WTC11 (cell line): ENCODE data around the gene KIF2A. TPM values are rescaled to one million over a fixed set of nuclear protein-coding genes. Genes with fewer than 3 reads are reported as not detected.

Experiments
- ATAC-seq: fragments of 200-7000 bp; cut with Tn5 transposase; 2 replicates; pipeline ENCODE4 v1.10.0; 2021; ENCODE audit warnings: mild to moderate bottlenecking, moderate library complexity
- CTCF ChIA-PET: fragments of 300-600 bp; sonication (Branson Sonifier 250); formaldehyde crosslinking; loops from one replicate; lab custom pipeline; 2021; ENCODE audit warnings: antibody characterized with exemption; lab: Charles Lee
- POLR2A ChIA-PET: fragments of 350-600 bp; sonication (Branson Sonifier 250); formaldehyde crosslinking; loops from one replicate; lab custom pipeline; 2021; ENCODE audit warnings: antibody characterized with exemption; lab: Charles Lee
- DNase-seq: peaks from one replicate; pipeline ENCODE4 v3.0.0; 2021; ENCODE audit warnings: low spot score
- H3K27ac Mint-ChIP-seq: 2 replicates; pipeline ENCODE4 v1.8.0; 2021; ENCODE audit warnings: mixed read lengths
- H3K27me3 Mint-ChIP-seq: 2 replicates; pipeline ENCODE4 v1.8.0; 2021; ENCODE audit warnings: low read depth, mild to moderate bottlenecking, moderate library complexity, mixed read lengths
- H3K36me3 Mint-ChIP-seq: 2 replicates; pipeline ENCODE4 v1.8.0; 2021; ENCODE audit warnings: mixed read lengths
- H3K4me1 Mint-ChIP-seq: 2 replicates; pipeline ENCODE4 v1.8.0; 2022; ENCODE audit warnings: mixed read lengths
- H3K4me3 Mint-ChIP-seq: 2 replicates; pipeline ENCODE4 v1.8.0; 2021; ENCODE audit warnings: mild to moderate bottlenecking, moderate library complexity, mixed read lengths
- H3K9me3 Mint-ChIP-seq: 2 replicates; pipeline ENCODE4 v1.8.0; 2021; ENCODE audit warnings: mixed read lengths
- AR ChIP-seq: fragments of 250-450 bp; sonication (Bioruptor Pico); IDR thresholded peaks from 2 replicates; pipeline ENCODE4 v1.9.0; 2021; ENCODE audit warnings: mild to moderate bottlenecking
- ATF2 ChIP-seq: sonication (generic); formaldehyde crosslinking; IDR thresholded peaks from 2 replicates; pipeline ENCODE4 v1.8.1; 2022; ENCODE audit warnings: low read depth, missing genetic modification reagents, borderline replicate concordance
- ATF3 ChIP-seq: sonication (generic); formaldehyde crosslinking; conservative IDR thresholded peaks from 2 replicates; pipeline ENCODE4 v1.8.1; 2022; ENCODE audit warnings: mild to moderate bottlenecking, missing genetic modification reagents
- CBFB ChIP-seq: sonication (generic); formaldehyde crosslinking; IDR thresholded peaks from 2 replicates; pipeline ENCODE4 v1.8.1; 2022; ENCODE audit warnings: mild to moderate bottlenecking, low read depth, missing genetic modification reagents
- CREM ChIP-seq: sonication (generic); formaldehyde crosslinking; IDR thresholded peaks from 2 replicates; pipeline ENCODE4 v1.8.1; 2022; ENCODE audit warnings: mild to moderate bottlenecking, missing genetic modification reagents, moderate library complexity
- ELF4 ChIP-seq: sonication (generic); formaldehyde crosslinking; IDR thresholded peaks from 2 replicates; pipeline ENCODE4 v1.8.1; 2022; ENCODE audit warnings: low read depth, mild to moderate bottlenecking, moderate library complexity, missing genetic modification reagents
- EMX1 ChIP-seq: fragments of 250-450 bp; sonication (Bioruptor Pico); IDR thresholded peaks from 2 replicates; pipeline ENCODE4 v1.8.0; 2021; ENCODE audit warnings: mild to moderate bottlenecking
- ESRRA ChIP-seq: sonication (generic); formaldehyde crosslinking; IDR thresholded peaks from 2 replicates; pipeline ENCODE4 v1.8.1; 2022; ENCODE audit warnings: mild to moderate bottlenecking, missing genetic modification reagents, borderline replicate concordance
- ETV6 ChIP-seq: sonication (generic); formaldehyde crosslinking; IDR thresholded peaks from 2 replicates; pipeline ENCODE4 v1.8.1; 2022; ENCODE audit warnings: mild to moderate bottlenecking, missing genetic modification reagents
- FOXK1 ChIP-seq: sonication (generic); formaldehyde crosslinking; IDR thresholded peaks from 2 replicates; pipeline ENCODE4 v1.8.0; 2022; ENCODE audit warnings: mild to moderate bottlenecking, moderate library complexity, missing genetic modification reagents
- GRHL2 ChIP-seq: fragments of 250-450 bp; sonication (Bioruptor Pico); IDR thresholded peaks from 2 replicates; pipeline ENCODE4 v1.8.0; 2022; ENCODE audit warnings: mild to moderate bottlenecking, moderate library complexity; ENCODE audit not compliant: insufficient replicate concordance, severe bottlenecking
- KAT7 ChIP-seq: sonication (generic); formaldehyde crosslinking; IDR thresholded peaks from 2 replicates; pipeline ENCODE4 v1.8.1; 2023; ENCODE audit warnings: missing genetic modification reagents, mild to moderate bottlenecking, borderline replicate concordance
- MLX ChIP-seq: sonication (generic); formaldehyde crosslinking; IDR thresholded peaks from 2 replicates; pipeline ENCODE4 v1.8.1; 2023; ENCODE audit warnings: mild to moderate bottlenecking, missing genetic modification reagents, moderate library complexity
- NFE2L1 ChIP-seq: sonication (generic); formaldehyde crosslinking; IDR thresholded peaks from 2 replicates; pipeline ENCODE4 v1.8.1; 2023; ENCODE audit warnings: missing genetic modification reagents
- NR1H2 ChIP-seq: sonication (generic); formaldehyde crosslinking; IDR thresholded peaks from 2 replicates; pipeline ENCODE4 v1.9.0; 2021; ENCODE audit warnings: mild to moderate bottlenecking, moderate library complexity, missing genetic modification reagents
- RORB ChIP-seq: fragments of 250-450 bp; sonication (Bioruptor Pico); IDR thresholded peaks from 2 replicates; pipeline ENCODE4 v1.9.0; 2021; ENCODE audit warnings: mild to moderate bottlenecking
- SMAD4 ChIP-seq: sonication (generic); formaldehyde crosslinking; IDR thresholded peaks from 2 replicates; pipeline ENCODE4 v1.8.0; 2022; ENCODE audit warnings: mild to moderate bottlenecking, missing genetic modification reagents
- TP53 ChIP-seq: sonication (generic); formaldehyde crosslinking; IDR thresholded peaks from 2 replicates; pipeline ENCODE4 v1.8.1; 2023; ENCODE audit warnings: mild to moderate bottlenecking, missing genetic modification reagents
- ZBTB21 ChIP-seq: sonication (generic); formaldehyde crosslinking; IDR thresholded peaks from 2 replicates; pipeline ENCODE4 v1.8.1; 2023; ENCODE audit warnings: mild to moderate bottlenecking, missing genetic modification reagents, borderline replicate concordance
- ZNF138 ChIP-seq: sonication (generic); formaldehyde crosslinking; conservative IDR thresholded peaks from 2 replicates; pipeline ENCODE4 v1.8.1; 2022; ENCODE audit warnings: mild to moderate bottlenecking, moderate library complexity, missing genetic modification reagents
- ZNF232 ChIP-seq: sonication (generic); formaldehyde crosslinking; IDR thresholded peaks from 2 replicates; pipeline ENCODE4 v1.8.0; 2022; ENCODE audit warnings: mild to moderate bottlenecking, missing genetic modification reagents
- ZNF263 ChIP-seq: sonication (generic); formaldehyde crosslinking; IDR thresholded peaks from 2 replicates; pipeline ENCODE4 v1.8.1; 2022; ENCODE audit warnings: low read depth, mild to moderate bottlenecking, moderate library complexity, missing genetic modification reagents
- ZNF396 ChIP-seq: fragments of 250-450 bp; sonication (Bioruptor Pico); IDR thresholded peaks from 2 replicates; pipeline ENCODE4 v1.8.0; 2021; ENCODE audit warnings: mild to moderate bottlenecking, moderate library complexity, borderline replicate concordance
- total RNA-seq: library from RNA; stranded (reverse); gene quantifications from 3 replicates; pipeline ENCODE4 v1.2.3, GENCODE V29; 2021
- TF ChIP-seq, protein P1 (sequence below): fragments of 250-450 bp; sonication (Bioruptor Pico); IDR thresholded peaks from 2 replicates; pipeline ENCODE4 v1.9.0; 2021; ENCODE audit warnings: moderate library complexity, mild to moderate bottlenecking, inconsistent platforms, borderline replicate concordance
- TF ChIP-seq, protein P2 (sequence below): sonication (generic); formaldehyde crosslinking; IDR thresholded peaks from 2 replicates; pipeline ENCODE4 v1.8.1; 2022; ENCODE audit warnings: mild to moderate bottlenecking, moderate library complexity, missing genetic modification reagents
- TF ChIP-seq, protein P3 (sequence below): sonication (generic); formaldehyde crosslinking; conservative IDR thresholded peaks from 2 replicates; pipeline ENCODE4 v1.8.1; 2023; ENCODE audit warnings: mild to moderate bottlenecking, low read depth, missing genetic modification reagents, moderate library complexity

KIF2A gene
- total RNA-seq, 1 experiment from 2014 or later, result 77.8 TPM

DNA sequence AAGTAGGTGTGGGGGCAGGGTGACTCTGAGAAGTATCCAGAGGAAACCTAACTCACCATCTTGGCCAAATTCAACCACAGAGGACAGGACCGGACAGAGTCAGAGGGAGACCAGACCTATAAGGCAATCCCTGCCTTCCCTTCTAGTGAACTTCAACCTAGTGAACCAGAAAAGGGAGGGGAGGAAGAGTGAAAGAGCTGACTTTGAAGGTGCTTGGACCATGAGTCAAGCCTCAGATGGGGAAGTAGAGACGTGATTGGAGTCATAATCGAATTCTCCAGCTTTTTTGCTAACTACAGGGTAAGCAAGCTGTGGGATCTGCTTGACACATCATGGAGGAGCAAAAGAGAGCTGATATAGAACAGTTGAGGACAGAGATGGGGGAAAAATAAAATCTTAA lies 18.8 kb upstream of the KIF2A start:
- ChIA-PET POLR2A (no interaction called here), CTCF (no interaction called here)
- Mint-ChIP-seq H3K4me3 (no peak overlapping the region), H3K36me3 (peaks cover 19% of the 10 kb centered on the region), H3K4me1 (peaks cover 2% of the 10 kb centered on the region; the same call in 1 of the 2 replicates), H3K9me3 (peaks cover 44% of the 10 kb centered on the region), H3K27ac (no peak overlapping the region), H3K27me3 (peaks cover 12% of the 10 kb centered on the region)
- TF ChIP-seq TP53 (CRISPR knock-in tag) (no peak), NR1H2 (CRISPR knock-in tag) (no peak), ESRRA (CRISPR knock-in tag) (no peak), ZNF138 (no peak), GRHL2 (CRISPR knock-in tag) (no peak), ETV6 (CRISPR knock-in tag) (no peak), ZBTB21 (no peak), RORB (CRISPR knock-in tag) (no peak), ZNF396 (no peak), NFE2L1 (CRISPR knock-in tag) (no peak), ZNF232 (CRISPR knock-in tag) (no peak), MLX (CRISPR knock-in tag) (no peak), ELF4 (CRISPR knock-in tag) (no peak), ATF2 (CRISPR knock-in tag) (no peak)
- TF ChIP-seq, protein P1, sequence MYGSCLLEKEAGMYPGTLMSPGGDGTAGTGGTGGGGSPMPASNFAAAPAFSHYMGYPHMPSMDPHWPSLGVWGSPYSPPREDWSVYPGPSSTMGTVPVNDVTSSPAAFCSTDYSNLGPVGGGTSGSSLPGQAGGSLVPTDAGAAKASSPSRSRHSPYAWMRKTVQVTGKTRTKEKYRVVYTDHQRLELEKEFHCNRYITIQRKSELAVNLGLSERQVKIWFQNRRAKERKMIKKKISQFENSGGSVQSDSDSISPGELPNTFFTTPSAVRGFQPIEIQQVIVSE (CRISPR knock-in tag), result no peak
- DNase-seq (no peak), ATAC-seq (no peak)

- ATAC-seq (no peak), DNase-seq (no peak)
- Mint-ChIP-seq H3K27me3 (peaks cover 20% of the 10 kb centered on the region), H3K4me3 (no peak overlapping the region), H3K27ac (no peak overlapping the region), H3K9me3 (peaks cover 52% of the 10 kb centered on the region), H3K4me1 (peaks cover 2% of the 10 kb centered on the region; the same call in 1 of the 2 replicates), H3K36me3 (peaks cover 19% of the 10 kb centered on the region)
- ChIA-PET POLR2A (no interaction called here), CTCF (interaction anchor here (1.1 kb wide), 1 partner anchor 520 kb away, joined by 3 read pairs; no protein-coding TSS in a partner anchor)
- TF ChIP-seq ETV6 (CRISPR knock-in tag), result no peak
- no peak for TF ChIP-seq SMAD4 (CRISPR knock-in tag)
- TF ChIP-seq CREM (CRISPR knock-in tag), result no peak
- TF ChIP-seq, protein P2, sequence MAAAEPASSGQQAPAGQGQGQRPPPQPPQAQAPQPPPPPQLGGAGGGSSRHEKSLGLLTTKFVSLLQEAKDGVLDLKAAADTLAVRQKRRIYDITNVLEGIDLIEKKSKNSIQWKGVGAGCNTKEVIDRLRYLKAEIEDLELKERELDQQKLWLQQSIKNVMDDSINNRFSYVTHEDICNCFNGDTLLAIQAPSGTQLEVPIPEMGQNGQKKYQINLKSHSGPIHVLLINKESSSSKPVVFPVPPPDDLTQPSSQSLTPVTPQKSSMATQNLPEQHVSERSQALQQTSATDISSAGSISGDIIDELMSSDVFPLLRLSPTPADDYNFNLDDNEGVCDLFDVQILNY (CRISPR knock-in tag), result no peak
- TF ChIP-seq, protein P3, sequence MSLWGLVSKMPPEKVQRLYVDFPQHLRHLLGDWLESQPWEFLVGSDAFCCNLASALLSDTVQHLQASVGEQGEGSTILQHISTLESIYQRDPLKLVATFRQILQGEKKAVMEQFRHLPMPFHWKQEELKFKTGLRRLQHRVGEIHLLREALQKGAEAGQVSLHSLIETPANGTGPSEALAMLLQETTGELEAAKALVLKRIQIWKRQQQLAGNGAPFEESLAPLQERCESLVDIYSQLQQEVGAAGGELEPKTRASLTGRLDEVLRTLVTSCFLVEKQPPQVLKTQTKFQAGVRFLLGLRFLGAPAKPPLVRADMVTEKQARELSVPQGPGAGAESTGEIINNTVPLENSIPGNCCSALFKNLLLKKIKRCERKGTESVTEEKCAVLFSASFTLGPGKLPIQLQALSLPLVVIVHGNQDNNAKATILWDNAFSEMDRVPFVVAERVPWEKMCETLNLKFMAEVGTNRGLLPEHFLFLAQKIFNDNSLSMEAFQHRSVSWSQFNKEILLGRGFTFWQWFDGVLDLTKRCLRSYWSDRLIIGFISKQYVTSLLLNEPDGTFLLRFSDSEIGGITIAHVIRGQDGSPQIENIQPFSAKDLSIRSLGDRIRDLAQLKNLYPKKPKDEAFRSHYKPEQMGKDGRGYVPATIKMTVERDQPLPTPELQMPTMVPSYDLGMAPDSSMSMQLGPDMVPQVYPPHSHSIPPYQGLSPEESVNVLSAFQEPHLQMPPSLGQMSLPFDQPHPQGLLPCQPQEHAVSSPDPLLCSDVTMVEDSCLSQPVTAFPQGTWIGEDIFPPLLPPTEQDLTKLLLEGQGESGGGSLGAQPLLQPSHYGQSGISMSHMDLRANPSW (CRISPR knock-in tag), result no peak
- TF ChIP-seq RORB (CRISPR knock-in tag), result no peak
- TF ChIP-seq ZNF263 (CRISPR knock-in tag), result no peak
- no peak for TF ChIP-seq ATF3
- no peak for TF ChIP-seq KAT7 (CRISPR knock-in tag)
- no peak for TF ChIP-seq CBFB (CRISPR knock-in tag)
- no peak for TF ChIP-seq EMX1 (CRISPR knock-in tag)
- TF ChIP-seq FOXK1, result no peak
- TF ChIP-seq AR (CRISPR knock-in tag), result no peak
- no peak for TF ChIP-seq ESRRA (CRISPR knock-in tag)
Observed at GRCh38 chr5:62288118-62288517, 17.9 kb upstream of the KIF2A start.
